Activated B cell treated with CpG ODN at 0.5 μM for 24 hours (primary cell): ENCODE data around the gene L3MBTL1. TPM values are rescaled to one million over a fixed set of nuclear protein-coding genes. Genes with fewer than 3 reads are reported as not detected.

Experiments used
- ATAC-seq: fragments of 200-7000 bp; cut with Tn5 transposase; one replicate; pipeline ENCODE4 v1.10.0; 2021; ENCODE audit warnings: low read depth, mild to moderate bottlenecking, moderate library complexity
- CTCF ChIA-PET: fragments of 350-600 bp; sonication (Branson Sonifier 250); formaldehyde crosslinking; loops from one replicate; lab custom pipeline; 2021; ENCODE audit warnings: antibody characterized with exemption; lab: Charles Lee
- POLR2A ChIA-PET: fragments of 350-600 bp; sonication (Branson Sonifier 250); formaldehyde crosslinking; loops from one replicate; lab custom pipeline; 2021; ENCODE audit warnings: antibody characterized with exemption; lab: Charles Lee
- DNase-seq: peaks from one replicate; pipeline ENCODE4 v3.0.0; 2022
- H3K27ac Mint-ChIP-seq: one replicate; pipeline ENCODE4 v1.8.0; 2020; ENCODE audit warnings: mixed read lengths
- H3K27me3 Mint-ChIP-seq: one replicate; pipeline ENCODE4 v1.8.0; 2021; ENCODE audit warnings: mixed read lengths
- H3K36me3 Mint-ChIP-seq: one replicate; pipeline ENCODE4 v1.8.0; 2021; ENCODE audit warnings: low read depth, mixed read lengths
- H3K4me1 Mint-ChIP-seq: one replicate; pipeline ENCODE4 v1.8.0; 2021; ENCODE audit warnings: mixed read lengths
- H3K4me3 Mint-ChIP-seq: one replicate; pipeline ENCODE4 v1.8.0; 2020; ENCODE audit warnings: mild to moderate bottlenecking, mixed read lengths
- H3K9me3 Mint-ChIP-seq: one replicate; pipeline ENCODE4 v1.8.0; 2020; ENCODE audit warnings: mixed read lengths
- CTCF ChIP-seq: fragments of 200-600 bp; IDR thresholded peaks from one replicate; pipeline ENCODE4 v1.8.0; 2022; ENCODE audit warnings: antibody characterized with exemption, mild to moderate bottlenecking
- intact Hi-C: fragments of 100-400 bp; cut with micrococcal nuclease; formaldehyde crosslinking; loops from one replicate; pipeline ENCODE4 v1.15.1; 2024
- total RNA-seq: library from RNA; stranded (reverse); gene quantifications from 2 replicates; pipeline ENCODE4 v1.2.3, GENCODE V29; 2022

The L3MBTL1 gene
- total RNA-seq, 1 donor from 2014 or later = 22.5 TPM

- peaks cover 17% of the 10 kb centered on the region for H3K4me1 Mint-ChIP-seq
- peak within 1 kb of the TSS; percentile 94 for H3K4me3 Mint-ChIP-seq
- DNase-seq = peak; percentile 83
- CTCF ChIA-PET = interaction anchor here (1.2 to 2.7 kb wide), 3 partner anchors 52 to 101 kb away, joined by 3 to 10 read pairs (median 4); no protein-coding TSS in a partner anchor
- no peak for TF ChIP-seq CTCF
- peak within 1 kb of the TSS; percentile 95 for H3K27ac Mint-ChIP-seq
- POLR2A ChIA-PET = interaction anchor here (0.5 to 2.9 kb wide), 19 partner anchors 15 to 1938 kb away, joined by 3 to 21 read pairs (median 4); partner anchors contain the start of genes MYBL2, SRSF6, TTPAL and YWHAB
- no peaks in the 10 kb centered on the region for H3K9me3 Mint-ChIP-seq
- H3K27me3 Mint-ChIP-seq = peaks cover 2% of the 10 kb centered on the region
- ATAC-seq = peak; percentile 97
- intact Hi-C loops = loop anchor here (1.0 to 2.0 kb wide), 6 partner anchors 76 to 620 kb away; partner anchors contain the start of genes MYBL2, OSER1 and SRSF6
- peaks cover 15% of the 10 kb centered on the region for H3K36me3 Mint-ChIP-seq
These were observed 83.2 kb downstream of the L3MBTL1 start, which contains the start of gene IFT52 for GRCh38 chr20:43590392-43591303. TSS of gene IFT52 (plus strand) at chr20:43590937. CDS start at chr20:43594699, 3,762 bp downstream.

Other genes starting within 250 kb of the L3MBTL1 start
- 172 and 192 TPM in 2 replicates for gene SRSF6, start 49.8 kb upstream of the L3MBTL1 start, total RNA-seq
- gene SGK2, start 51.3 kb downstream of the L3MBTL1 start, total RNA-seq = 0.73 and 1.1 TPM in 2 replicates
- gene IFT52, start 83.2 kb downstream of the L3MBTL1 start, total RNA-seq = 18.7 and 20.8 TPM in 2 replicates
- gene MYBL2, start 159.4 kb downstream of the L3MBTL1 start, total RNA-seq = 99.5 and 102 TPM in 2 replicates
- gene GTSF1L, start 219.3 kb downstream of the L3MBTL1 start, total RNA-seq = 0.34 and 1.3 TPM in 2 replicates